Upper lobe of left lung (tissue), 6 donors: ENCODE measurements around the gene FRMD3. TPM values are rescaled to one million over a fixed set of nuclear protein-coding genes. Genes with fewer than 3 reads are reported as not detected.

Experiments used
- ATAC-seq, 2 donors: fragments of 200-7000 bp; cut with Tn5 transposase; one replicate each; pipeline ENCODE4 v1.9.1; 2022; ENCODE audit warnings: mild to moderate bottlenecking in 2 of 2, moderate library complexity in 2 of 2; ENCODE audit not compliant: low FRiP score in 2 of 2
- DNase-seq, 2 donors: peaks; one replicate each; pipeline ENCODE4 v3.0.0-alpha.2; 2019 to 2020
- H3K27ac ChIP-seq, 4 donors: fragments of 200-600 bp; sonication (generic); one replicate each; pipeline ENCODE4 v1.5.1; 2016 to 2019
- H3K27me3 ChIP-seq, 4 donors: fragments of 200-600 bp; sonication (generic); one replicate each; pipeline ENCODE4 v1.5.1; 2017 to 2019
- H3K36me3 ChIP-seq, 4 donors: fragments of 200-600 bp; sonication (generic); one replicate each; pipeline ENCODE4 v1.5.1; 2016 to 2019
- H3K4me1 ChIP-seq, 4 donors: fragments of 200-600 bp; sonication (generic); one replicate each; pipeline ENCODE4 v1.5.1; 2018 to 2019
- H3K4me3 ChIP-seq, 4 donors: fragments of 200-600 bp; sonication (generic); one replicate each; pipeline ENCODE4 v1.5.1; 2017 to 2019; ENCODE audit warnings: mild to moderate bottlenecking in 2 of 4, moderate library complexity in 1 of 4
- H3K9me3 ChIP-seq, 4 donors: fragments of 200-600 bp; sonication (generic); one replicate each; pipeline ENCODE4 v1.5.1; 2018 to 2019
- EP300 ChIP-seq, 4 donors: sonication (generic); formaldehyde crosslinking; IDR thresholded peaks; one replicate each; pipeline ENCODE4 v1.5.1; 2017; ENCODE audit warnings: antibody characterized with exemption in 4 of 4, control low read depth in 2 of 4
- POLR2A ChIP-seq, 4 donors: fragments of 450-650 bp; IDR thresholded peaks; one replicate each; pipeline ENCODE4 v1.5.1; 2016 to 2017; ENCODE audit warnings: antibody characterized with exemption in 4 of 4, mild to moderate bottlenecking in 2 of 4
- POLR2AphosphoS5 ChIP-seq, 2 donors: sonication (generic); formaldehyde crosslinking; IDR thresholded peaks; one replicate each; pipeline ENCODE4 v1.5.1; 2017; ENCODE audit warnings: antibody characterized with exemption in 2 of 2
- WGBS, 2 donors: methylation state at CpG; one replicate each; pipeline ENCODE4 v1.1.5; 2017 to 2018; 5-methylcytosine and 5-hydroxymethylcytosine counted together
- total RNA-seq, 6 donors: library from RNA; depleted of rRNA in 4 of 6; stranded (reverse); fragments of >200 nt in 4 of 6; gene quantifications; one replicate each; pipeline versions ENCODE4 v1.1.0 to v1.2.1, GENCODE V29; 2016 to 2021
- TF ChIP-seq, protein P1 (sequence below), 6 experiments: fragments of 450-650 bp in 4 of 6; fragments of 200-600 bp in 2 of 6; sonication (generic) in 2 of 6; IDR thresholded peaks; one replicate each; pipeline ENCODE4 v1.5.1; 2016 to 2019; ENCODE audit warnings: antibody characterized with exemption in 6 of 6
- donor health status: DM: no; HTN: no; CAD: no; lungs with moderate emphysema.
- donor health status: DM: no; HTN: yes; CAD: no; lungs with severe emphysema.

Gene FRMD3
- total RNA-seq, 6 donors from 2014 or later = 5.6 to 33.4 (median 10.4) TPM

DNA sequence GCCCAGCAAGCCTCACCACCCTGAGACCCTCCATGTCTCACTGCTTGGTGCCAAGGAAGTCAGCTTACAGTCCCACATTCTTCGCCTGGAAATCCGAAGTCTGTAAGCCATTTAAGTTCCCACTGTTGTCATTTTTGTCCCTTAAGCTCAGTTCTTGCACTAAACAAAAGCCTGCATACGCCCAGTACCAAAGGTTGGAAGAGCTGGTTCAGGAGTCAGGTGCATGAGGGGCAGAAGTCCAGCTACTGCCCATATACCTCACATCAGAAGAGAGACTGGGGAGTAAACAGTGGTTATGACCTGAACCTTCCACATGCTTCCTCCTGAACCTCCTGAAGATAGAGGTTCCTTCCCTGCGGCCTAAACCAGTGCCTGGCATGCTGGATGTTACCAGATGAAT lies 146.0 kb downstream of the FRMD3 start:
- 93 to 95% methylated on average over 4 of the region's 4 CpGs for WGBS, 2 donors
- ATAC-seq (no peak), DNase-seq (no peak)
- TF ChIP-seq, protein P1, sequence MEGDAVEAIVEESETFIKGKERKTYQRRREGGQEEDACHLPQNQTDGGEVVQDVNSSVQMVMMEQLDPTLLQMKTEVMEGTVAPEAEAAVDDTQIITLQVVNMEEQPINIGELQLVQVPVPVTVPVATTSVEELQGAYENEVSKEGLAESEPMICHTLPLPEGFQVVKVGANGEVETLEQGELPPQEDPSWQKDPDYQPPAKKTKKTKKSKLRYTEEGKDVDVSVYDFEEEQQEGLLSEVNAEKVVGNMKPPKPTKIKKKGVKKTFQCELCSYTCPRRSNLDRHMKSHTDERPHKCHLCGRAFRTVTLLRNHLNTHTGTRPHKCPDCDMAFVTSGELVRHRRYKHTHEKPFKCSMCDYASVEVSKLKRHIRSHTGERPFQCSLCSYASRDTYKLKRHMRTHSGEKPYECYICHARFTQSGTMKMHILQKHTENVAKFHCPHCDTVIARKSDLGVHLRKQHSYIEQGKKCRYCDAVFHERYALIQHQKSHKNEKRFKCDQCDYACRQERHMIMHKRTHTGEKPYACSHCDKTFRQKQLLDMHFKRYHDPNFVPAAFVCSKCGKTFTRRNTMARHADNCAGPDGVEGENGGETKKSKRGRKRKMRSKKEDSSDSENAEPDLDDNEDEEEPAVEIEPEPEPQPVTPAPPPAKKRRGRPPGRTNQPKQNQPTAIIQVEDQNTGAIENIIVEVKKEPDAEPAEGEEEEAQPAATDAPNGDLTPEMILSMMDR (IDR thresholded peaks at IDR 0.05) = no peak
- TF ChIP-seq POLR2AphosphoS5 (IDR thresholded peaks at IDR 0.05) (no peak), POLR2A (IDR thresholded peaks at IDR 0.05) (no peak), EP300 (IDR thresholded peaks at IDR 0.05) (no peak)
- no peaks in the 10 kb centered on the region for H3K9me3 ChIP-seq
- no peaks in the 10 kb centered on the region for H3K27me3 ChIP-seq
- H3K4me3 ChIP-seq = no peak overlapping the region
- no peaks in the 10 kb centered on the region for H3K36me3 ChIP-seq
- no peaks in the 10 kb centered on the region for H3K4me1 ChIP-seq
- H3K27ac ChIP-seq = no peak overlapping the region

DNA sequence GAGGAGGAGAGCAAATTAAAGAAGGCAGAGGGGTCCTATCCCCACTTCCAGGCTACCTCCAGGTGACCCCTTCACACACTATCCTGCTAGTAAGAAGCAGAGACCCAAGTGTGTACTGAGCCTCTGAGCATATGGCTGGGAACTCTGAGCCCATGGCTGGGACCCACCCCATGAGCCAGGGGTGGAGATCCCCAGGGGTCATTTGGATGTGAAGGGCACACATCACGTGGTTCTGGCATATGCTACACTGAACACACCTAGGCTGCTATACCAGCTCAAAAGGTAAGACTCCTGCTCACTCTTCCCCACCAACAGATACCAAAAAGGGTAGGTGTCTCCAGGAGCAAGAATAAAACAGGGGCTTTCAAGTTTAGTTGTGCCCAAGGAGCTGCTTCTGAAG lies 149.9 kb downstream of the FRMD3 start:
- TF ChIP-seq, protein P1 (IDR thresholded peaks at IDR 0.05) = no peak
- TF ChIP-seq POLR2AphosphoS5 (IDR thresholded peaks at IDR 0.05) (no peak), EP300 (IDR thresholded peaks at IDR 0.05) (no peak), POLR2A (IDR thresholded peaks at IDR 0.05) (no peak)
- ATAC-seq (no peak), DNase-seq (no peak)
- 64 to 100% methylated on average over 1 of the region's 1 CpG for WGBS, 2 donors
- no peak overlapping the region for H3K4me3 ChIP-seq
- H3K4me1 ChIP-seq = no peaks in the 10 kb centered on the region
- no peaks in the 10 kb centered on the region for H3K9me3 ChIP-seq
- H3K36me3 ChIP-seq = no peaks in the 10 kb centered on the region
- H3K27ac ChIP-seq = no peak overlapping the region
- no peaks in the 10 kb centered on the region for H3K27me3 ChIP-seq

DNA sequence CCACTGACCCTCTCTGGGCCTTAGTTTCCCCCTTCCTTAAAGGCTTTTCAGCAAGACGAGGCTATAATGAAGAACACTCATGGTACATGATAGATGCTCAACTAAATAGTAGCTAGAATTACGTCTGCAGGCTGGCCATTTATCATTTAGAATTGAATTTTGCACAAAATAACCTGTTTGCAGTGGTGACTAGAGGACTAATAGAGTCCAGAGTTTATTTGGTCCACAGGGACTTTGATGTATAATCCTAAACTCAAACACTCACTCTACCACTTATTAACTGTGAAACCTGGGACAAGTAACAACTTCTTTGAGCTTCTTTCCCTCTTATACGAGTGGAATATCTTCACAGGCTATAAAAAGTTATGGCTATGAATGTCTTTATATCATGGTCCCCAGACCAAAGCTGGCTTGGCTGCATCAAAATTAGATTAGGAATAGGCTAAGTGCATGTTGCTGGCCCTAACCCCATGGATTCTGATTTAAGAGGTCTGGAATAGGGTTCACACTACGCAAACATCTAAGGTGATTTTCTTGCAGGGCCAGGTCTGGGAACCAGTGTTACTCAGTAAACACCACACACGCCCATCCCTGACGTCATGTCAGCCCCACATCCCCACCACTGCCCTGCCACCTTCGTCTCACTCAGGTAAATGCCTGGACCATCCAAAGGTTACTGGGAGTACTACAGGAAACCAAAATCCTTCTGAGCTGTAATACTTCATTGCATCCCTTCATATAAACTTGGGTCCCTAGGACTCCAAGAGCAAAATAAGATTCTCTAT lies 150.6 kb downstream of the FRMD3 start:
- ATAC-seq = no peak
- Histone ChIP-seq H3K27ac (no peak overlapping the region), H3K36me3 (no peaks in the 10 kb centered on the region), H3K9me3 (no peaks in the 10 kb centered on the region), H3K27me3 (no peaks in the 10 kb centered on the region), H3K4me3 (no peak overlapping the region), H3K4me1 (no peaks in the 10 kb centered on the region)
- no peak for DNase-seq
- TF ChIP-seq POLR2AphosphoS5 (IDR thresholded peaks at IDR 0.05) = no peak
- no peak for TF ChIP-seq EP300 (IDR thresholded peaks at IDR 0.05)
- TF ChIP-seq, protein P1 (IDR thresholded peaks at IDR 0.05) = no peak
- TF ChIP-seq POLR2A (IDR thresholded peaks at IDR 0.05) = no peak
- WGBS, 2 donors = 85 to 87% methylated on average over 7 of the region's 7 CpGs

DNA sequence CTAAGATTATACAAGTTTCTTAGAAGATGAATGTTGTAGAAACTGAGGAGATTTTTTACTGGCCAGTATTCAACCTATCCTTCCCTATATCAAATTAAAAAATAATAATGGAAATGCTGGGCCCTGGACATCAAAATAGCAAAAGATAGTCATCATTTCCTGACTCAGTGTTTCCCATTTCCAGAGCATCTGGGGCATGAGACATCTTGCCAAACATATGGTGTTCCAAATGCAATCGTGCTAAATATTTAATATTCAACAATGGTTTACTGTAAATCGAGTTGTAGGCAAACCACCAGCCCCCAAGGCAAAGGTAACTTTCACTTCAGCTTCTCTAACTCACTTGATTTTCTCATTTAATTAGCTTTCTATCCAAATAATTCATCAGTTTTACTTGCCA lies 152.9 kb downstream of the FRMD3 start:
- H3K9me3 ChIP-seq = no peaks in the 10 kb centered on the region
- no peaks in the 10 kb centered on the region for H3K27me3 ChIP-seq
- no peak for ATAC-seq
- H3K4me3 ChIP-seq = no peak overlapping the region
- DNase-seq = no peak
- H3K4me1 ChIP-seq = no peaks in the 10 kb centered on the region
- no peak overlapping the region for H3K27ac ChIP-seq
- TF ChIP-seq POLR2AphosphoS5 (IDR thresholded peaks at IDR 0.05) (no peak), POLR2A (IDR thresholded peaks at IDR 0.05) (no peak), EP300 (IDR thresholded peaks at IDR 0.05) (no peak)
- TF ChIP-seq, protein P1 (IDR thresholded peaks at IDR 0.05) = no peak
- no peaks in the 10 kb centered on the region for H3K36me3 ChIP-seq
- 43 to 64% methylated on average over 2 of the region's 2 CpGs for WGBS, 2 donors

DNA sequence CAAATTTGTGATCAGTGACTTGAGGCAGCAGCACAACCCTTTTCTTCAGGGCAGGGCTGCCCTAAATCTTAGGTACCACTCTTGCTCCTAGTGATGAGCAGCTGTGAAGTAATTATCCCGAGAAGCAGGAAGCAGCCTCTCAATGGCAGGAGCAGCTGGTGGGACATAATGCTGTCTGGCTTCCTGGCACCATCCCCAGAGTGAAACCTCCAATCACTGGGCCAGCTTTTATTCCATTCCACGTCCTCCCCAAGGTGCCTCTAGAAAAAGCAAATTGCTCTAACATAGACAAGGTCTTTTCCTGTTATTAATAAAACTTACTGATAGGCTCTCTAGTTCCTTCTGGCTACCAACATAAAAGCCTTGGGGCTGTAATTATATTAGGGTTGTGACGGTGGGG lies 154.0 kb downstream of the FRMD3 start:
- Histone ChIP-seq H3K36me3 (no peaks in the 10 kb centered on the region), H3K4me1 (no peaks in the 10 kb centered on the region), H3K27ac (no peak overlapping the region), H3K9me3 (no peaks in the 10 kb centered on the region), H3K4me3 (no peak overlapping the region), H3K27me3 (no peaks in the 10 kb centered on the region)
- ATAC-seq = no peak
- DNase-seq = no peak
- 62 to 63% methylated on average over 2 to 3 of the region's 3 CpGs for WGBS, 2 donors
- TF ChIP-seq POLR2A (IDR thresholded peaks at IDR 0.05) (no peak), POLR2AphosphoS5 (IDR thresholded peaks at IDR 0.05) (no peak)
- TF ChIP-seq, protein P1 (IDR thresholded peaks at IDR 0.05) = no peak
